HG03097 (cell line): ENCODE data around the gene SETBP1.

ENCODE experiments used
- ATAC-seq: cut with Tn5 transposase; IDR thresholded peaks from one replicate; pipeline ENCODE4 v1.9.1; 2021; ENCODE audit not compliant: unreplicated experiment, low FRiP score

SETBP1 gene

GRCh38 chr18:44680273-44681075 lies at the start of gene SETBP1:
Gene SETBP1 (plus strand): TSS chr18:44680888. CDS start chr18:44701347, 20,459 bp downstream.
- ATAC-seq: no peak

DNA sequence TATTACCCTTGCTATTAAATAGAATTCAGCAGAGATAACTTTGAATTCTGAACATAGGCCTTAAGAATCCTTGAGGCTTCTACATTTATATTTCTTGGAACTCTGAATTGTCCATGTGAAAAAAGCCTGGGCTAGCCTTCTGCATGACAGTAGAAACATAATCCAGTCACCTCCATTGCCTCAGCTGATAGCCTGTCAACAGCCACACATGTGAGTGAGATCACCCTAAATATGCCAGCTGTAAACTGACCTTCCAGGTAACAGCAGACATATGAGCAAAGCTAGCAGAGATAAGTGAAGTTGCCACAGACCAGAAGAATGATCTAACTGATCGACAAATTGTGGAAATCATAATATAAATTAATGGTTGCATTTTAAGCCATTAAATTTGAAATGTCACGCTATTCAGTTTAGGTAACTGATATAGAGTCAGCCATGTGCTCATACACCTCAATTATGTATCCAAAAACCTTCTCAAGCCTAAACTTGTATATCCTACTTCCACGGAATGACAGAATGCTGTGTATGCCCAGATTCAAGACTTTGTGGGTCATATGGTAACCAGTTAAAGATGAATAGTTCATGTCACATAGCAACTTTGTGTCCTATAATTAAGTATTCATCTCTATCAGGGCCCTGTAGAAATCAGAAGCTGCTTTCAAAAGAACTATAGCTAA lies 48.1 kb upstream of the SETBP1 start:
- no peak for ATAC-seq

- no peak for ATAC-seq
Measured at GRCh38 chr18:44635546-44635945, 45.1 kb upstream of the SETBP1 start.

DNA sequence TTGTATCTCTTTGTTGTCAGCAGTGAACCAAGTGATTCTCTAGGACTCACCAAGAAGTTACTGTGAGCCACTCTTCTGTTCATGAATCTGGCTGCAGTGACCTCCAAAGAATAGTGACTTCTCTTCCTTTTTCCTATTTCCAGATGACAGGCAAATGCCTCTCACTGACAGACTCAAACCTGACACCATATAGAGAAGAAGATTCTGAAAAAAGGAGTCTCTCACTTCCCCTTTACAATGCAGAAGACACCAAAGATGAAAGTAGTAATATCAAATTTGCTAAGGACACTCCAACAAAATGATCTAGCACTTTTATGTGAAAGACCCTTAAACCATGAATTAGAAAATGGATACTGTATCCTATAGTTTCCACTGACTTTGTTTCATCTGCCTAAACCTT lies 44.4 kb upstream of the SETBP1 start:
- no peak for ATAC-seq

DNA sequence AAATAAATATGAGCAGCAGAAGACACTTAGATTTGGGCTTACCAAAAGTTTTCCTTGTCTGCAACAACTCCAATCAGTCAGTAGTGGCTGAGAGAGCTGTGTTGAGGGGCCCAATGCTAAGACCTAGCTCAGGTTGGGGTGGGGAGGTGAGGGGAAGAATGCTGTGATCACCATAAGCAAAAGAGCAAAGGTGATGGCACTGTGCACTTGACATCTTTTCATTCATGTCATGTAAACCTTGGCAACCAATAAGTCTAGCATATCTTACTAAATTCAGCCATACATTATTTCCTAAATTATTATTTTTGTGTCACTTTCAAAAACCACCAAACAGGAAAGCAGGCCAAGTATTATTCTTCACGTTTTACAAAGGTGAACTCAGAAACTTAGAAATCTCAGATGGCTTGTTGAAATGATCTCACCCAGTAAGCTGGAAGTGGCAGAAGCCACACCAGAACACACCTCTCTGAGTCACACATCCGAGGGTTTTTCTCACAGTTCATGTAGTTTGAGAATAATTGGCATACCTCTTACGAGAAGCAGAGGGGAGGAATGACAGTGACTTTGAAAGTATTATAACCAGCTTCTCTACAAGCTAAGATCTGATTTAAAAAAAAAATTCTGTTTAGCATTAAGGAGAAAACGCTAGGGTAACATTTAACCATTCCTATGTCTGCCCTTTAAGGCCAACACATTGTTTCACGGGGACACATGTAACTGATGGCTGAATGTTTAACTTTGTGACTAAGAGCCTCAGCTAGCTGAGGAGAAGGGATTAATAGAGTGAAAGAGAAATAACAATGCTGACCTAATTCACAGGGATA lies 43.3 kb upstream of the SETBP1 start:
- ATAC-seq: no peak

DNA sequence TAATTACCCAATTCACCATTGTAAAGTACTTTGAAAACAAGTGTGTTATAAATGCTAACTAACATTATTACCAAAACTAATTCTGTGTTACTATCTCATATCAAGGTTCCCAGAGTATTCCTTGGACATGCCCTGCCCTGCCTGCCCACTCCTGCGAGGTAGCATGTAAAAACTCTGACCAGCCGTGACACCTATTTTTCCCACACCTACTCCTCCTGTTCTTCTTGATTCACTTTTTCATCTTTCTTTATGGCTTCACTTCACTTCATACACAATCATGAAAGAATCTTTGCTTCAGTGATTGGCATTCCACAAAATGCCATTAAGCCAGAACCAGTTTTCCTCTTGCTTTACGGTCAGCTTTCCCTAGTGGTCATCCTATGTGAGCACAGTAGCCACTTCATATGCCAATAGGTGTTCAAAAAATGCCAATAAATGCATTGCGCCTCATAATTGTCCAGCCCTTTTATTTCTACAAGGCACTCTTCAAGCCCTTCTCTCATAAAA lies 42.6 kb upstream of the SETBP1 start:
- ATAC-seq: no peak

DNA sequence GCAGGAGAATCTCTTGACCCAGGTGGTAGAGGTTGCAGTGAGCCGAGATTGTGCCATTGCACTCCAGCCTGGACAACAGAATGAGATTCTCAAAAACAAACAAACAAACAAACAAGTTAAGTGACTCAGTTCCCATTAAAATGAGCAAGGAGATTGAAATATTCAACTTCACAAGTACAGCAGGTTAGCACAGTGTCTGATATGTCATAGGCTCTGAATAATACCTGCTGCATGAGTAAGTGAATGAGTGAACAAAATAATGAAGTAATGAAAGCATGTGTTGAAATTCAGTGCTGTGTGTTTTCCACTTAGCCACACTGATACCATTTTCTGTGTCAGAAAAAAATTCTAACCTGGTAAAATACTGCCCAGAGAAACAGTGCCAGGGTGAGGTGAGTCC lies 41.9 kb upstream of the SETBP1 start:
- no peak for ATAC-seq

- no peak for ATAC-seq
Measured at GRCh38 chr18:44643004-44643403, 37.7 kb upstream of the SETBP1 start.

DNA sequence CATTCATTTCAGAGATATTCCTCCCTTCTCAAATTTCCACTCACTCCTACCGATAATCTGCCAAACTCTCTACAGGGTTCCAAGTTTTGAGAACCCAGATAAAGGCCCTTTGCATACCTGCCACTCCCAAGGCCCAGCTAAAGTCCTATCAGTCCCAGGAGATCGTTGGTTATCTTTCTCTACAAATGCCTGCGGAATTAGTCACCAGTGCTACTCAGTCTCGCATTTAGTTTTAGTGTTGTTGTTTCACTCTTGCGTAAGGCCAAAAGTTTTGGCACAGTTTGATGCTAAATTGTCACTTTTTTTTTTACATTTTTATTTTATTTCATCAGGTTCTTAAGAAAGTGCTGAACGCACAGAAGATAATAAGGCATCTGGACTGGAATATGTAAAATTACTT lies 29.2 kb upstream of the SETBP1 start:
- ATAC-seq: no peak

DNA sequence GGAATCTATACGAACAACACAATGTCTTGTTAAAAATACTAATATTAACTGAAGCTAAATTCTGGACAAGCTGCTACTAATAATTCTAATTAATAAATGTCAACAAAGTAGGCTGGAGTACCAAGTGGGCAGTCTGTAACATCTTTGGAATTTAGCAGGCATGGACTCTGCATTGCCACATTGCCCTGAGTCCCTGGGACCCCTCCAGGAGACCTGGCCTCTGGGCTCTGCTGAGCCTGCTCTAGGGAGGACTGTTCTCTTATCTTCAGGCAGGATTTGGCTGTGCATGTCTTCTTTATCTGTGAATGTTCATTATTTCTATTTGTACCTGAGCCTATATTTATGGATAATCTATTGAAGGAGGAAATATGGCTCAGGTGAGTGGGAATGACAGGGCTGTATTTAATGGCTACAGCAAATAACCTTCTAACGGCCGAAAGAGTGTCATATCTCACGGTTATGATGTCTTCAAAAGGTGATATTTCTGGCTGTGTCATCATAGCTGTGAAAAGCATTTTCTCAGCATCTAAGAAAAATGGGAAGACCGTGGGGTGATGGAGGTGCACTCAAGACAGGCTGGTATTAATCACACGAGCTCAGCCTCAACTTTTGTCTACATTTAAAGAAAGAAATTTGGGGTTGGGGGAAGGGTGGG lies 28.6 kb upstream of the SETBP1 start:
- no peak for ATAC-seq

DNA sequence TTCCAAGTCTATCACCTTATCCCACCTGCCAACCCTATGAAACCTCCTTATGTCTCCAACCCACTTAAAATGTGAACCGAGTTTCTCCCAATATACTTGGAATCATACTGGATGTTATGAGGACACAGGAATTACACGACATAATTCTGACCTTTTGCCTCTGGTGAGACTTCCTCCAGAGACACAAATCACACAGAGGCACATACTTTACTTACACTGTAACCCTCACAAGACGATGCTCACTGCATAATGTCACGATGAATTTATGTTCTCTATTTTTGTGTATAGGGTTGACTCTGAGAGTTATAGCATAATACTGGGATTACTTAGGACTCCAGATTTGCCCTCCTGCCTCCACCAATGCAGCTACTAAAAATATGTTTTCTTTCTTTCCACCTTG lies 28.0 kb upstream of the SETBP1 start:
- ATAC-seq: no peak

DNA sequence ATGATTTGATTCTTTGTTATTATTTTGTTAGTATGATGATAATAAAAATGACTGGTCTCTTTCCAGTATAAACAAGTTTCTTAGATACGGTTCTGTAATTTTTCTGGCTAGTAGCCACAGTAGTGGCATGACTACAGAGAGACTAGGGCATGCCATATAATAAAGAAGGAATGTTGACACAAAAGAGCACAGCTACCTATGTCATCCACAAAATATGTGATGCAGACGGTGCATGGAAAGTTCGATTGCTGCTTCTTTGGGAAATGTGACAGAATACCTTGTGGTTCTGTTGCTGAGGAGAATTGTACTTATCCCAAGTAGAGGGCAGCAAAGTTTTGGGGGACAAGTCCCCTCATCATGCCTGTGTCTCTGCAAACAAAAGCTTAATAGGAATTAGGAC lies 26.1 kb upstream of the SETBP1 start:
- ATAC-seq: no peak

DNA sequence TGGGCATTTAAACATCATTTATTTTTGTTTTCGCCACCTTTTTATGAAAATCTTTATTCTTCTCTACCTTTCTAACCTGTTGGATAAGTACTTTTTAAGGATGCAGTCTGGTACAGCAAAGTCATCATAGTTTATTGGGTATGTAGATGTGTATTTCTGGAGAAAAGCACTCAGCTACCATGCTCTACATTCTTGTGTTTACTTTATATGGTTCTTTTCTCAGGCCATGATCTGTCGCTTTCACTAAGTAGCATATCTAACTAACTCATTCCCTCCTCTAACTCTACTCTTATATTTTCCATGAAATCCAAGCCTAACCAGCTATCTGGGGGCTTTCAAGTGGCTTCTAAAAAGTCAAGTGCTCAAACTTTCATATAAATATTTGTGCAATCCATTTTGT lies 25.3 kb upstream of the SETBP1 start:
- ATAC-seq: no peak

GRCh38 chr18:44659771-44660170 lies 20.9 kb upstream of the SETBP1 start:
- no peak for ATAC-seq

- ATAC-seq: no peak
Measured at GRCh38 chr18:44668270-44668975, 12.3 kb upstream of the SETBP1 start.

- ATAC-seq: no peak
Measured at GRCh38 chr18:44671914-44672313, 8.8 kb upstream of the SETBP1 start.

GRCh38 chr18:44672506-44672905 lies 8.2 kb upstream of the SETBP1 start:
- ATAC-seq: no peak

DNA sequence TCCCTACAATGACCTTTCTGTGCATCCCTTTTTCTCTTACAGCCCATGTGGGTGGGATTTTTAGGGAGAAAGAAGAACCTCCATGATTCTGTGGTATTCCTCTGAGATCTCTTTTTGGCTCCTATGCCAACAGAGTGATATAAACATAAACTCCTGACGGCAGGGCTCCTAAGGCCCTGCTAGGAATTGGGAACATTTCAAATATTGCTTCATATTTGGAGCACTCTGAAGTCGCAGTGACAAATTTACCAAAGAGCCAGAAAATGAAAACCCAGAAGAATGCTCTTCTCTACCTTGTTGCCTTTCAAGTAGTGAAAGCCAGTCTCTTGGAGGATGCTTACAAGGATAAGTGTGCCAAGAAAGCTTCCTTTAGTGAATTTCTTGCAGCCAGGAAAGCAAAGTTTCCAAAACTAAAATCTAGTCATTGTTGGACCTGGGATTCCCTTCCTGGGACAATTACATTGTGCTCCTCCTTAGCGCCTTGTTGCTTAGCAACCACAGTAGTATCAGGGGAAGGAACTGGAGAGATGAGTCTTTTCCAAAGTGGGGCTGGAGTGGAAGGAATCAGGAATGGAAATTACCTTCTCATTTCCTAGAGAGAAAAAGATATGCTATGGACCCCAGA lies 7.3 kb upstream of the SETBP1 start:
- ATAC-seq: no peak

DNA sequence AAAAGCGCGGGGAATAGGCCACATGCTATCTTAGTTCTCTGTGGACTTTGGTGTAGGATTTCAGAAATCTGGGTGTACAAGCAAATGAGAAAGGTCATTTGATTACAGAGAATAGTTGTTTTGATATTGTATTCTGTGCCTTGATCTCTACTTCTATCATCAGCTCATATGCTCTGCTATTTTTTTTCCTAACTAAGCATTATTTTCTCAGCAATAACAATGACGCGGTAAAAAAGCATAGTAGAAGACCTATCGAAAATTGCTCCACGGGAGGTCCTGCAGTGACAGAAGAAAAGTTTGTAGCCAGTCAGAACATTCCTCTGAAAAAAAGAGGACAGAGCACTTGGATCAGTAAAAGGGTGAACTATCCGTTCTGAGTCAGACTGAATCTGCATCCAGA lies 2.8 kb upstream of the SETBP1 start:
- no peak for ATAC-seq

DNA sequence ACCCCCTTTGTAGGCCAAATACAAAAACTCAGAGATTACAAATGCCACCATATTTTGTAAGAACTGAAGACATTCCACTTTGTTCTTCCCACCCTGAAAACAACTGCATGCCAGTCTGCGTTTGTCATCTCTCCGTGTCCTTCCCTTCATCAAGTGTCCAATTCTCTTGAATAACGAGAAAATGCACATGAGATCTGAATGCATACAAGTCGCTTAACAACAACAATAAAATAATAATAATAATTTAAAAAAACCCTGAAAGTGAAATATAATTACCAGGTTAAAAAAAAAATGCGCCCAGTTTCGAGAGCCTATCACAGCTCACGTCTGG lies 2.0 kb upstream of the SETBP1 start:
- ATAC-seq: no peak
